ENCODE data around the gene GSC2. TPM values are rescaled to one million over a fixed set of nuclear protein-coding genes. Genes with fewer than 3 reads are reported as not detected.

The GSC2 gene
- polyA plus RNA-seq, 6 donors from 2014 or later = not detected

GRCh38 chr22:19182472-19183157 is 32.5 kb upstream of the GSC2 start:
- Mint-ChIP-seq H3K36me3 (no peaks in the 10 kb centered on the region), H3K9me3 (no peaks in the 10 kb centered on the region), H3K27ac (peak overlapping the region in 1 of 6 donors; percentile 56), H3K4me1 (peaks cover 4 to 27% (median 6%) of the 10 kb centered on the region in 3 donors), H3K4me3 (peak overlapping the region in 1 of 8 donors; percentile 20), H3K27me3 (peaks cover 0 to 10% (median 0%) of the 10 kb centered on the region in 3 donors)
- no peak for ATAC-seq (ENCODE audit: low read depth in 2 of 2)
- no peak for DNase-seq

DNA sequence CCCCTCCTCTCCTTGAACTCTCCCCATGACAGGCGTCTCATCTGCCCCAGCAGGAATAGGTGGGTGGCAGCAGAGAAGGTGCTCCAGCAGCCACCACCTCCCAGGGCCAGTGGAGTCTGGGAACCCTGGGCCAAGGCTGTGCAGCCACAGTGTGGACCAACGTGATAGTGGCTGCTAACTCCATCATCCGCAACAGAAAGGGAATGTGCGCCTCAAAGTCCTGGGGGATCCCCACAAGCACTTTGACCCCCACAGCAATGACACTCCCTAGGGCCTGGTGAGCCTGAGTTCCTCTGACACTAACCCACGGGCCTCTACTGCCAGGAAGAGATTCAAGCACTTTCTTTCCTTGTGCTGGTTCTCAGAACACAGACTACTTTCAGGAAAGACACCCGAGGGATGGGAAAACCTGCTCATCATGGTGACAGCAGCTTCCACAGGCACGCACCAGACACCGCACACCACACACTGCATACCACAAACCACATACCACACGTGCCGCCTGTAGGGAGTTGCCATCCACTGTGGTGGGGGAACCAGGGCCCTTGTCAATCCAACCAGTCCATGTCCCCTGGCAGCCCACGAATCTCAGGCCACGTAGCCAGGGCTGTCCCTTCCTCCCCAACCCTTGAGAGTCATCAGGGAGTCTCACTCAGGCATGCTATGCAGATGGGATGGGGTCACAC is 31.8 kb upstream of the GSC2 start:
- no peaks in the 10 kb centered on the region for H3K36me3 Mint-ChIP-seq
- no peaks in the 10 kb centered on the region for H3K9me3 Mint-ChIP-seq
- no peak for DNase-seq
- peaks cover 4 to 30% (median 7%) of the 10 kb centered on the region in 3 donors for H3K4me1 Mint-ChIP-seq
- H3K27me3 Mint-ChIP-seq = peaks cover 0 to 10% (median 0%) of the 10 kb centered on the region in 3 donors
- peak overlapping the region in 3 of 8 donors; percentile 20 to 57 (median 35) for H3K4me3 Mint-ChIP-seq
- H3K27ac Mint-ChIP-seq = peak overlapping the region in 1 of 6 donors; percentile 60
- no peak for ATAC-seq (ENCODE audit: low read depth in 2 of 2)

GRCh38 chr22:19180740-19181410 is 30.8 kb upstream of the GSC2 start:
- peaks cover 0 to 10% (median 0%) of the 10 kb centered on the region in 3 donors for H3K27me3 Mint-ChIP-seq
- ATAC-seq (ENCODE audit: low read depth in 2 of 2) (no peak), DNase-seq (no peak)
- no peaks in the 10 kb centered on the region for H3K9me3 Mint-ChIP-seq
- peak overlapping the region in 2 of 8 donors; percentile 20 to 31 for H3K4me3 Mint-ChIP-seq
- H3K27ac Mint-ChIP-seq = no peak overlapping the region
- H3K4me1 Mint-ChIP-seq = peaks cover 7 to 40% (median 14%) of the 10 kb centered on the region in 3 donors
- no peaks in the 10 kb centered on the region for H3K36me3 Mint-ChIP-seq

DNA sequence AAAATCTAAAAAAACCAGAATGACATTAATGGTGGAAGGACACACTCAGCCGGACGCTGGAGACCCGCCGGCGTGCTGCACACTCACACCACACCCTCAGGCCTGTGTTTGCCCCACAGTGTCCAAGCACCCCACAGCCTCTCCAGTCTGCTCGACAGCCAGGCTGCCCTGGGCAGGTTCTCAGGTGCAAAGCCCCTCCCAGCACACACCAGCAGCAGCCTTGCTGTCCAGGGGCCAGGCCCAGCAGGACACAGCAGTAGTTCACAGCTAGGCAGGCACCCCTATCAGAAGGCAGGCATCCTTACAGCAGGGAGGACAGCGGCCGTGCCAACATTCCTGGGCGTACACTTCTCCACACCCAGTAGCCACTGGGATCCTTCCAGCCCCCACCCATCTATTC is 30.1 kb upstream of the GSC2 start:
- ATAC-seq (ENCODE audit: low read depth in 2 of 2) = no peak
- DNase-seq = no peak
- Mint-ChIP-seq H3K9me3 (no peaks in the 10 kb centered on the region), H3K27me3 (peaks cover 0 to 10% (median 0%) of the 10 kb centered on the region in 3 donors), H3K36me3 (no peaks in the 10 kb centered on the region), H3K27ac (no peak overlapping the region), H3K4me3 (peak overlapping the region in 1 of 8 donors; percentile 99), H3K4me1 (peaks cover 10 to 46% (median 18%) of the 10 kb centered on the region in 3 donors)

DNA sequence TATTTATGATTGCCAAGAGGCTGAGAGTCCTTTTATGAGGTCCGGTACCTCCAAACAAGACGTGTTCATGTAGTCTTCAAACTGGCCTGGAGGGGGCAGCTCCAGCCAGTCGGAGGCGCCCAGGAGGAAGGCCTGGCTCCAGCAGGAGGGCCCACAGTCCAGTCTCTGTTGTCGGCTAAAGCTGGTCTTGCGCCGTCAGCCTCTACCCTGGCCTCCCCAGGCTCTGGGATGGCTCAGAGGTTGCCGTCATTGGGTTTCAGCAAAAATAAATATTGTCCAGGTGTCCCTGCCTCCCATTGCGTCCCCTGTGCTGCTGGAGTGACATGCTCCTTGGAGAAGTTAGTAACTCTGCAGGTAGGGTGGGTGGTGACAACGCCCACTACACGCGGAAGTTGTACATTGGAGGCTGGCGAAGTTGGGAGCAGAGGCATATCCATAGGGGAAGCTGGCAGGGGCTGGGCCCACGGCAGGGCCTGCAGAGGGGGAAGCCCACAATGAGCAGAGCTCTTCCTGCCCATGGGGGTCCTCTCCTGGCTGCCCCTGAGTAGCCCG is 29.5 kb upstream of the GSC2 start:
- Mint-ChIP-seq H3K4me1 (peaks cover 14 to 53% (median 24%) of the 10 kb centered on the region in 3 donors), H3K9me3 (no peaks in the 10 kb centered on the region), H3K4me3 (peak overlapping the region; percentile 79 to 99 (median 91)), H3K27ac (peak overlapping the region; percentile 40 to 93 (median 70)), H3K27me3 (peaks cover 0 to 8% (median 0%) of the 10 kb centered on the region in 3 donors), H3K36me3 (no peaks in the 10 kb centered on the region)
- DNase-seq = peak; percentile 61
- ATAC-seq (ENCODE audit: low read depth in 2 of 2) = peak; percentile 59

DNA sequence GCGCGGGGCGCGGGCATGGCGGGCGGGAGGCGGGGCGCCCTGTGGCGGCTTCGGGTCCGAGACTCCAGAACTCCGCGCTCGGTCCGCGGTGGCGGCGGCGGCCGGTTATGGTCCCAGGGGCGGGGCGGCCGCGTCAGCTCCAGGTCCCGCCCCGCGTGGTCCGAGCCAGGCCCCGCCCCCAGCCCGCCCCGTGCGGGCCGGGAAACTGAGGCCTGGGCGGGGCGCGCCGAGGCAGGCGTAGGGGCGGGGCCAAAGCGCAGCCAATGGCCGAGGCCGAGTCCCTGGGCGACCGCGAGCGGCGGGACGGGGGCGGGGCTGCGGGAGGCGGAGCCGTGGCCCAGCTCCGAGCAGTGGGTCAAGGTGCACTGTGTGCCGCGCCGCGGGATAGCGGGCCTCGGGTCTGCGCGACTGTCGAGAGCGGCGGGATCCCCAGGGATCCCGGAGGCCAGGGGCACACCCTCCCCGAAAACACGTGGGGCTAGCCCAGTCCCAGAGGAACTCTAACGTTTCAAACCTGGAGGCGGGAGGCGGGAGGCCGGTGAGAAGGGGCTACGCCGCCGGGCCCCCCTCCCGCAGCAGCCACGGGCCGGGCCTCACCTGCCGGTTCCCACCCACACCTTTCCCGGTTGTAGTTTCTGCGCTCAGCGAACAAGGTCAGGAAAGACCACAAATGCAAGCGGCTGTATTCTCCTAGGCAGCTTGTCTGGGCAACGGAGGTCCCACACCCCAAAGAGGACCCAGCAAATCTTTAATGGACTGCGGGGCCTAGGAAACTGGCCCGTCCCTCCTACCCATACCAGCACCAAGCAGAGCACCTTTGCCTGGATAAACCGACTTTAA is 28.8 kb upstream of the GSC2 start, which contains the start of gene SLC25A1:
SLC25A1 (minus strand) TSS at position 80 of the 840 bp plus-strand sequence; CDS start at position 17, 63 bp downstream.
- DNase-seq (peak; percentile 66), ATAC-seq (ENCODE audit: low read depth in 2 of 2) (peak; percentile 61 to 63)
- H3K36me3 Mint-ChIP-seq = no peaks in the 10 kb centered on the region
- H3K4me1 Mint-ChIP-seq = peaks cover 21 to 60% (median 31%) of the 10 kb centered on the region in 3 donors
- H3K27me3 Mint-ChIP-seq = peaks cover 0 to 4% (median 0%) of the 10 kb centered on the region in 3 donors
- peak within 1 kb of the TSS; percentile 40 to 93 (median 76) for H3K27ac Mint-ChIP-seq
- no peaks in the 10 kb centered on the region for H3K9me3 Mint-ChIP-seq
- peak within 1 kb of the TSS; percentile 79 to 99 (median 91) for H3K4me3 Mint-ChIP-seq

DNA sequence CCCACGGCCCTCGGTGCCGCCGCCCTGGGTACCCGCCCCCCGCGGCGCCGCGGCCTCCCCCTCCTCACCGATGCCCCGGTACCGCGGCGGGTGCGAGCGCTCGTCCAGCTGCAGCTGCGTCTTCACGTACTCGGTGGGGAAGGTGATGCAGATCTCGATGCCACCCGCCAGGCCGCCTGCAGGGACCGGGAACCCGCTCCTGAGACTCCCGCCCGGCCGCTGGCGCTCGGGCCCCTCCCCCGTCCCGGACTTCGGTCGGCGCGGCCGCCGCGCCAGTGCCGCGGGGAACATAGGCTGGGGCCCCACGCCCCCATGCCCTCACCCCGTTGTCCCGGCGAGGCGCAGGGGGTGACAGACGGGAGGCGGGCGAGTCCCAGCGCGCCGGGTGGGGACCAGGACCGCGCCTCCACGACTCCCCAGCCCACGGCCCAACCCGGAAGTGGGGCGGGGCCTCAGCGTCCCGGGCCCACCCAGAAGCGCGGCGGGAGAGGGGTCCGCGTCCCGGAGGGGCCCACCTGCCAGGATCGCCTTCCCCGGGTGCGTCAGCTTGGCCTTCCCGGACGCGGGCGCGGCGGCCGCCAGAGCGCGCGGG is 28.1 kb upstream of the GSC2 start:
- H3K27ac Mint-ChIP-seq = peak overlapping the region in 1 of 6 donors; percentile 57
- peak overlapping the region in 5 of 8 donors; percentile 32 to 82 (median 75) for H3K4me3 Mint-ChIP-seq
- DNase-seq = peak; percentile 56
- peak; percentile 37 to 39 for ATAC-seq (ENCODE audit: low read depth in 2 of 2)
- peaks cover 26 to 67% (median 38%) of the 10 kb centered on the region in 3 donors for H3K4me1 Mint-ChIP-seq
- H3K27me3 Mint-ChIP-seq = no peaks in the 10 kb centered on the region
- no peaks in the 10 kb centered on the region for H3K9me3 Mint-ChIP-seq
- H3K36me3 Mint-ChIP-seq = no peaks in the 10 kb centered on the region

- Mint-ChIP-seq H3K27me3 (no peaks in the 10 kb centered on the region), H3K9me3 (no peaks in the 10 kb centered on the region)
- ATAC-seq (ENCODE audit: low read depth in 2 of 2) = no peak
Measured at GRCh38 chr22:19177164-19178064, 27.3 kb upstream of the GSC2 start.

GRCh38 chr22:19176732-19177131 is 26.6 kb upstream of the GSC2 start:
- DNase-seq = no peak
- no peak for ATAC-seq (ENCODE audit: low read depth in 2 of 2)
- Mint-ChIP-seq H3K9me3 (no peaks in the 10 kb centered on the region), H3K4me1 (peaks cover 37 to 69% (median 47%) of the 10 kb centered on the region in 3 donors), H3K36me3 (no peaks in the 10 kb centered on the region), H3K27ac (peak overlapping the region in 2 of 6 donors; percentile 57 to 60), H3K4me3 (peak overlapping the region; percentile 45 to 85 (median 76)), H3K27me3 (no peaks in the 10 kb centered on the region)

More at GRCh38 chr22:19177164-19178064, 27.3 kb upstream of the GSC2 start:
- Mint-ChIP-seq H3K4me3 (peak overlapping the region; percentile 45 to 89 (median 76)), H3K27ac (peak overlapping the region in 3 of 6 donors; percentile 57 to 87 (median 60)), H3K36me3 (no peaks in the 10 kb centered on the region), H3K4me1 (peaks cover 33 to 70% (median 43%) of the 10 kb centered on the region in 3 donors)
- no peak for DNase-seq

GRCh38 chr22:19176175-19176643 is 26.1 kb upstream of the GSC2 start:
- peak overlapping the region in 7 of 8 donors; percentile 37 to 85 (median 77) for H3K4me3 Mint-ChIP-seq
- no peaks in the 10 kb centered on the region for H3K36me3 Mint-ChIP-seq
- peak overlapping the region in 4 of 6 donors; percentile 23 to 70 (median 51) for H3K27ac Mint-ChIP-seq
- no peaks in the 10 kb centered on the region for H3K27me3 Mint-ChIP-seq
- H3K4me1 Mint-ChIP-seq = peaks cover 37 to 66% (median 50%) of the 10 kb centered on the region in 3 donors
- H3K9me3 Mint-ChIP-seq = no peaks in the 10 kb centered on the region
- ATAC-seq (ENCODE audit: low read depth in 2 of 2) (no peak), DNase-seq (no peak)

- ATAC-seq (ENCODE audit: low read depth in 2 of 2) = no peak
- H3K27ac Mint-ChIP-seq = peak overlapping the region in 3 of 6 donors; percentile 23 to 70 (median 37)
- peaks cover 42 to 68% (median 53%) of the 10 kb centered on the region in 3 donors for H3K4me1 Mint-ChIP-seq
- no peak for DNase-seq
- H3K27me3 Mint-ChIP-seq = no peaks in the 10 kb centered on the region
- peak overlapping the region in 6 of 8 donors; percentile 37 to 96 (median 70) for H3K4me3 Mint-ChIP-seq
- H3K36me3 Mint-ChIP-seq = no peaks in the 10 kb centered on the region
- no peaks in the 10 kb centered on the region for H3K9me3 Mint-ChIP-seq
Measured at GRCh38 chr22:19175602-19176174, 25.6 kb upstream of the GSC2 start.
